Measurements from ENCODE around the gene MFSD11.

DNA sequence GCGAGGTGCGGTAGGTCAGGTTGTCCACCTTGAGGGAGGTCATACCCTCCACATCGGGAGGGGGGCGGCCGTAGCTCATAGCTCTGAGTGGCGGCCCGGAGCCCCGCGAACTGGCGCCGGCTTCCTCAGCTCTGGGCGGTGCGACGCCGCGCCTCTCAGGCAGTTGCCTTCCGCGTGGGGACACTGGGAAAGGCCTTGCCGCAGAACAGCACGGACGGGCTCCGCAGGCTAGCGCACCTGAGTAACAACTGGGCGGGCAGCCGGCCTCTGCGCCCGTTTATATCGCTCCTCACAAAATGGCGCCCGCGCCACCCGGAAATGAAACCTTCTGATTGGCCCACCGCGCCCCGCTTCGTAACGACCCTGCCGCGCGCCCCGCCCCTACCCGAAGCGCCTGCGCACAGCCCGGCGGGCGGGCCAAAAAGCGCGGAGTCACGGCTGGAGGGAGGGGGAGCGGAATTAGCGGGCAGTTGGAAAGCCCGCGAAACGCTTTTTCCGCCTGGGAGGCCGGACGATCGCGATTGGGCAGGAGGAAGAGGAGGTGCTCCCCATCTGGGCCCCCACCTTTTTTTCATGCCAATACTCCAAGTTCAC is 740 bp upstream of the MFSD11 start, which contains the start of gene SRSF2:
- TF ChIP-seq, protein P1, sequence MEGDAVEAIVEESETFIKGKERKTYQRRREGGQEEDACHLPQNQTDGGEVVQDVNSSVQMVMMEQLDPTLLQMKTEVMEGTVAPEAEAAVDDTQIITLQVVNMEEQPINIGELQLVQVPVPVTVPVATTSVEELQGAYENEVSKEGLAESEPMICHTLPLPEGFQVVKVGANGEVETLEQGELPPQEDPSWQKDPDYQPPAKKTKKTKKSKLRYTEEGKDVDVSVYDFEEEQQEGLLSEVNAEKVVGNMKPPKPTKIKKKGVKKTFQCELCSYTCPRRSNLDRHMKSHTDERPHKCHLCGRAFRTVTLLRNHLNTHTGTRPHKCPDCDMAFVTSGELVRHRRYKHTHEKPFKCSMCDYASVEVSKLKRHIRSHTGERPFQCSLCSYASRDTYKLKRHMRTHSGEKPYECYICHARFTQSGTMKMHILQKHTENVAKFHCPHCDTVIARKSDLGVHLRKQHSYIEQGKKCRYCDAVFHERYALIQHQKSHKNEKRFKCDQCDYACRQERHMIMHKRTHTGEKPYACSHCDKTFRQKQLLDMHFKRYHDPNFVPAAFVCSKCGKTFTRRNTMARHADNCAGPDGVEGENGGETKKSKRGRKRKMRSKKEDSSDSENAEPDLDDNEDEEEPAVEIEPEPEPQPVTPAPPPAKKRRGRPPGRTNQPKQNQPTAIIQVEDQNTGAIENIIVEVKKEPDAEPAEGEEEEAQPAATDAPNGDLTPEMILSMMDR (IDR thresholded peaks at IDR 0.05; ENCODE audit: low read depth, low read length, poor library complexity, severe bottlenecking): no peak
- no peak for TF ChIP-seq EZH2phosphoT487 (IDR thresholded peaks at IDR 0.05; ENCODE audit: borderline replicate concordance, low read length)
